ENCODE data around the gene ARHGAP24. TPM values are rescaled to one million over a fixed set of nuclear protein-coding genes. Genes with fewer than 3 reads are reported as not detected.
"Not testable (repeated sequence)": the region's sequence is repeated elsewhere in the genome, so short reads cannot be mapped to it uniquely, and the experiment has no call there.

ARHGAP24 gene
- total and polyA plus RNA-seq, 2 of the 13 experiments (the other 11 are each of a cell fraction or from before 2014, with no cell fraction given): 0.07 to 0.55 TPM

GRCh38 chr4:85902647-85903046, 427.7 kb downstream of the ARHGAP24 start:
- H3K9ac ChIP-seq (ENCODE audit: insufficient read depth, low read depth, low read length); intact Hi-C loops (cut with micrococcal nuclease; ENCODE audit: unreplicated experiment); H3K4me3 ChIP-seq (replicated peaks in 1 of 3; ENCODE audit: insufficient read depth in 1 of 3, low read depth in 2 of 3, low read length in 3 of 3); BruUV-seq (replicated peaks); H4K20me1 ChIP-seq (ENCODE audit: insufficient read depth, low read length); H3K4me2 ChIP-seq (ENCODE audit: low read depth, low read length); H3K9me3 ChIP-seq (ENCODE audit: low read length); ATAC-seq; H3K79me2 ChIP-seq (ENCODE audit: insufficient read depth, low read length); FAIRE-seq; DNase-seq (ENCODE audit: low spot score); H3K36me3 ChIP-seq (replicated peaks in 1 of 2; ENCODE audit: control insufficient read depth in 1 of 2, insufficient read depth in 2 of 2, low read length in 2 of 2); POLR2A ChIA-PET; H3K27ac ChIP-seq (ENCODE audit: extremely low read length, insufficient read depth, low read length); H2AFZ ChIP-seq (ENCODE audit: low read length); in situ Hi-C loops (cut with HindIII; ENCODE audit: extremely low pct_ligation_motif_present, low pct_unique_long_range_greater_than_20kb); H3K27me3 ChIP-seq (ENCODE audit: control insufficient read depth in 1 of 2, insufficient read depth in 2 of 2, low read length in 2 of 2); H3K4me1 ChIP-seq (ENCODE audit: insufficient read depth, low read length); CTCF ChIA-PET (ENCODE audit: low intra/inter-chr PET ratio, low total read pairs): not testable (repeated sequence)
- 69% methylated on average over 11 of the region's 11 CpGs for WGBS (ENCODE audit: low lambda C conversion rate)

GRCh38 chr4:85905761-85906160, 430.8 kb downstream of the ARHGAP24 start:
- no peak overlapping the region for H3K4me3 ChIP-seq (replicated peaks in 1 of 3; ENCODE audit: insufficient read depth in 1 of 3, low read depth in 2 of 3, low read length in 3 of 3)
- CTCF ChIA-PET (ENCODE audit: low intra/inter-chr PET ratio, low total read pairs): no interaction called here
- POLR2A ChIA-PET: no interaction called here
- no peaks in the 10 kb centered on the region for H4K20me1 ChIP-seq (ENCODE audit: insufficient read depth, low read length)
- DNase-seq (ENCODE audit: low spot score) (no peak), ATAC-seq (no peak), FAIRE-seq (no peak)
- no peak overlapping the region for H3K4me2 ChIP-seq (ENCODE audit: low read depth, low read length)
- no peaks in the 10 kb centered on the region for H3K79me2 ChIP-seq (ENCODE audit: insufficient read depth, low read length)
- H3K27me3 ChIP-seq (ENCODE audit: control insufficient read depth in 1 of 2, insufficient read depth in 2 of 2, low read length in 2 of 2): no peaks in the 10 kb centered on the region
- BruUV-seq (replicated peaks): no TSS peak
- no peak overlapping the region for H3K9ac ChIP-seq (ENCODE audit: insufficient read depth, low read depth, low read length)
- WGBS (ENCODE audit: low lambda C conversion rate): 0% methylated on average over 2 of the region's 2 CpGs
- no peaks in the 10 kb centered on the region for H3K36me3 ChIP-seq (replicated peaks in 1 of 2; ENCODE audit: control insufficient read depth in 1 of 2, insufficient read depth in 2 of 2, low read length in 2 of 2)
- H3K9me3 ChIP-seq (ENCODE audit: low read length): no peaks in the 10 kb centered on the region
- intact Hi-C loops (cut with micrococcal nuclease; ENCODE audit: unreplicated experiment): no loop called here
- no peak overlapping the region for H2AFZ ChIP-seq (ENCODE audit: low read length)
- H3K4me1 ChIP-seq (ENCODE audit: insufficient read depth, low read length): no peaks in the 10 kb centered on the region
- no peak overlapping the region for H3K27ac ChIP-seq (ENCODE audit: extremely low read length, insufficient read depth, low read length)
- in situ Hi-C loops (cut with HindIII; ENCODE audit: extremely low pct_ligation_motif_present, low pct_unique_long_range_greater_than_20kb): no loop called here
- TF ChIP-seq PAX8 (CRISPR knock-in tag; IDR thresholded peaks at IDR 0.05; ENCODE audit: borderline replicate concordance): no peak
- no peak for TF ChIP-seq JUNB (CRISPR knock-in tag; IDR thresholded peaks at IDR 0.05; ENCODE audit: borderline replicate concordance)
- no peak for TF ChIP-seq ZNF501 (CRISPR knock-in tag; IDR thresholded peaks at IDR 0.05)
- no peak for TF ChIP-seq MLXIP (CRISPR knock-in tag; IDR thresholded peaks at IDR 0.05; ENCODE audit: borderline replicate concordance)
- no peak for TF ChIP-seq SMARCC2 (IDR thresholded peaks at IDR 0.05)
- no peak for TF ChIP-seq NR1H2 (CRISPR knock-in tag; IDR thresholded peaks at IDR 0.05; ENCODE audit: borderline replicate concordance, low read depth)
- TF ChIP-seq U2AF1 (optimal IDR thresholded peaks at IDR 0.05; ENCODE audit: low read depth, low read length): no peak
- TF ChIP-seq ZUFSP (CRISPR knock-in tag; IDR thresholded peaks at IDR 0.05; ENCODE audit: borderline replicate concordance): no peak
- no peak for TF ChIP-seq PAWR (CRISPR knock-in tag; IDR thresholded peaks at IDR 0.05; ENCODE audit: borderline replicate concordance)
- no peak for TF ChIP-seq ZNF230 (CRISPR knock-in tag; IDR thresholded peaks at IDR 0.05)
- no peak for TF ChIP-seq GMEB1 (CRISPR knock-in tag; IDR thresholded peaks at IDR 0.05; ENCODE audit: borderline replicate concordance)
- no peak for TF ChIP-seq TEAD3 (CRISPR knock-in tag; optimal IDR thresholded peaks at IDR 0.05; ENCODE audit: borderline replicate concordance)
- TF ChIP-seq ZNF317 (CRISPR knock-in tag; IDR thresholded peaks at IDR 0.05): no peak

Data from HepG2 (cell line).